Lung (tissue), 12 donors: ENCODE data around the gene TTC34. TPM values are rescaled to one million over a fixed set of nuclear protein-coding genes. Genes with fewer than 3 reads are reported as not detected.

Experiments
- ATAC-seq: fragments of 200-7000 bp; cut with Tn5 transposase; one replicate; pipeline ENCODE4 v1.9.1; 2020; ENCODE audit warnings: moderate number of reproducible peaks; ENCODE audit not compliant: insufficient read depth, low FRiP score
- DNase-seq, 3 donors: peaks; one replicate each; pipeline ENCODE4 v3.0.0-alpha.2; 2013 to 2017
- H3K27ac ChIP-seq, 2 donors: one replicate each; pipeline ENCODE4 v1.5.1; 2013; ENCODE audit warnings: mild to moderate bottlenecking in 2 of 2, moderate library complexity in 2 of 2, control low read depth in 1 of 2, inconsistent platforms in 1 of 2, low read depth in 1 of 2, low read length in 1 of 2
- H3K27me3 ChIP-seq, 3 donors: one replicate each; pipeline ENCODE4 v1.5.1; 2013; ENCODE audit warnings: low read length in 2 of 3; ENCODE audit not compliant: control insufficient read depth in 3 of 3, insufficient read depth in 3 of 3
- H3K36me3 ChIP-seq, 4 donors: one replicate each; pipeline ENCODE4 v1.5.1; 2013; ENCODE audit warnings: low read length in 4 of 4, mild to moderate bottlenecking in 1 of 4, moderate library complexity in 1 of 4; ENCODE audit not compliant: control insufficient read depth in 4 of 4, insufficient read depth in 4 of 4
- H3K4me1 ChIP-seq, 5 donors: one replicate each; pipeline ENCODE4 v1.5.1; 2013; ENCODE audit warnings: low read length in 5 of 5, mild to moderate bottlenecking in 2 of 5, moderate library complexity in 1 of 5; ENCODE audit not compliant: control insufficient read depth in 5 of 5, insufficient read depth in 5 of 5
- H3K4me3 ChIP-seq: one replicate; pipeline ENCODE4 v1.5.1; 2013; ENCODE audit warnings: mild to moderate bottlenecking, control low read depth, moderate library complexity
- H3K9ac ChIP-seq, 2 donors: one replicate each; pipeline ENCODE4 v1.5.1; 2013; ENCODE audit warnings: low read length in 2 of 2, control low read depth in 1 of 2; ENCODE audit not compliant: insufficient read depth in 1 of 2
- H3K9me3 ChIP-seq, 4 donors: one replicate each; pipeline ENCODE4 v1.5.1; 2013; ENCODE audit warnings: low read length in 3 of 4, mild to moderate bottlenecking in 1 of 4, moderate library complexity in 1 of 4; ENCODE audit not compliant: control insufficient read depth in 4 of 4, insufficient read depth in 3 of 4
- CTCF ChIP-seq: IDR thresholded peaks from 2 replicates; pipeline ENCODE4 v1.5.1; 2012; ENCODE audit warnings: mild to moderate bottlenecking; ENCODE audit errors: control extremely low read depth, extremely low read depth
- WGBS, 2 donors: extraction: QIAGEN DNeasy Blood & Tissue Kit; methylation state at CpG; one replicate each; pipeline ENCODE4 v1.1.7; 2013; 5-methylcytosine and 5-hydroxymethylcytosine counted together
- polyA plus RNA-seq, 2 donors: library from polyadenylated mRNA; stranded (reverse); fragments of 200-250 nt; gene quantifications; one replicate each; pipeline ENCODE4 v1.2.1, GENCODE V29; 2013
- total RNA-seq, 2 donors: library from RNA; depleted of rRNA in 1 of 2; stranded (reverse); fragments of >200 nt in 1 of 2; gene quantifications; one replicate each; pipeline ENCODE4 v1.2.1, GENCODE V29; 2014 to 2021
- donor health status: control.
- donor health status: control.
- donor health status: Bipolar disorder and iron deficiency.
- donor health status: healthy.
- donor health status: DM: yes; HTN: yes; CAD: no.

Gene TTC34
- total and polyA plus RNA-seq, 4 donors: 0.30 to 3.3 (median 0.75) TPM

- Histone ChIP-seq H3K27me3 (no peaks in the 10 kb centered on the region), H3K4me3 (no peak overlapping the region), H3K9me3 (peaks cover 0 to 5% (median 0%) of the 10 kb centered on the region in 4 donors), H3K27ac (no peak overlapping the region), H3K9ac (no peak overlapping the region), H3K4me1 (peaks cover 0 to 10% (median 6%) of the 10 kb centered on the region in 5 donors), H3K36me3 (no peaks in the 10 kb centered on the region)
- WGBS, 2 donors: 78 to 84% methylated on average over 3 of the region's 3 CpGs
- ATAC-seq: no peak
- no peak for DNase-seq
- no peak for TF ChIP-seq CTCF
Measured at GRCh38 chr1:2598329-2598931, 203.1 kb downstream of the TTC34 start.

GRCh38 chr1:2597441-2598328 lies 203.8 kb downstream of the TTC34 start:
- 74 to 79% methylated on average over 34 of the region's 34 CpGs for WGBS, 2 donors
- Histone ChIP-seq H3K27ac (no peak overlapping the region), H3K27me3 (no peaks in the 10 kb centered on the region), H3K9me3 (peaks cover 0 to 5% (median 0%) of the 10 kb centered on the region in 4 donors), H3K9ac (no peak overlapping the region), H3K36me3 (no peaks in the 10 kb centered on the region), H3K4me3 (no peak overlapping the region), H3K4me1 (peaks cover 0 to 17% (median 10%) of the 10 kb centered on the region in 5 donors)
- TF ChIP-seq CTCF: no peak
- no peak for DNase-seq
- ATAC-seq: no peak

- no peak for ATAC-seq
Measured at GRCh38 chr1:2596530-2597333, 204.8 kb downstream of the TTC34 start.

More at GRCh38 chr1:2596530-2597333, 204.8 kb downstream of the TTC34 start:
- H3K4me1 ChIP-seq: peaks cover 0 to 17% (median 10%) of the 10 kb centered on the region in 5 donors
- TF ChIP-seq CTCF: no peak
- no peaks in the 10 kb centered on the region for H3K36me3 ChIP-seq
- 90 to 91% methylated on average over 26 to 28 of the region's 28 CpGs for WGBS, 2 donors
- H3K27ac ChIP-seq: no peak overlapping the region
- no peaks in the 10 kb centered on the region for H3K27me3 ChIP-seq
- no peak overlapping the region for H3K9ac ChIP-seq
- no peak overlapping the region for H3K4me3 ChIP-seq
- no peak for DNase-seq
- peaks cover 0 to 2% (median 0%) of the 10 kb centered on the region in 4 donors for H3K9me3 ChIP-seq
